ENCODE measurements around the gene APOC1. TPM values are rescaled to one million over a fixed set of nuclear protein-coding genes. Genes with fewer than 3 reads are reported as not detected.

The APOC1 gene
- total RNA-seq, 2 donors from 2014 or later = 3.6 to 6.5 TPM

- Histone ChIP-seq H3K9me3 (no peaks in the 10 kb centered on the region), H3K4me1 (peaks cover 0 to 37% of the 10 kb centered on the region in 2 donors), H3K4me3 (no peak overlapping the region), H3K27me3 (no peaks in the 10 kb centered on the region), H3K36me3 (peaks cover 46% of the 10 kb centered on the region), H3K27ac (no peak overlapping the region)
- DNase-seq (ENCODE audit: low spot score) = no peak
- no peak for TF ChIP-seq CTCF (IDR thresholded peaks at IDR 0.05)
Measured at GRCh38 chr19:44961821-44962220, 47.4 kb downstream of the APOC1 start.

GRCh38 chr19:44968118-44968517 is 53.7 kb downstream of the APOC1 start:
- H3K4me1 ChIP-seq = no peaks in the 10 kb centered on the region
- H3K9me3 ChIP-seq = no peaks in the 10 kb centered on the region
- no peaks in the 10 kb centered on the region for H3K27me3 ChIP-seq
- H3K27ac ChIP-seq = no peak overlapping the region
- no peak for DNase-seq (ENCODE audit: low spot score)
- TF ChIP-seq CTCF (IDR thresholded peaks at IDR 0.05) = no peak
- H3K36me3 ChIP-seq = peaks cover 51% of the 10 kb centered on the region
- H3K4me3 ChIP-seq = no peak overlapping the region

- Histone ChIP-seq H3K36me3 (peaks cover 52% of the 10 kb centered on the region), H3K4me3 (no peak overlapping the region), H3K4me1 (no peaks in the 10 kb centered on the region), H3K9me3 (no peaks in the 10 kb centered on the region), H3K27me3 (no peaks in the 10 kb centered on the region), H3K27ac (no peak overlapping the region)
- no peak for TF ChIP-seq CTCF (IDR thresholded peaks at IDR 0.05)
- DNase-seq (ENCODE audit: low spot score) = no peak
Measured at GRCh38 chr19:44968670-44969069, 54.3 kb downstream of the APOC1 start.

Other genes with a start within 250 kb of the APOC1 start
- gene CEACAM19, start 243.1 kb upstream of the APOC1 start, total RNA-seq = 1 to 10 TPM; 2.3 to 3.1 TPM
- not detected for gene CEACAM16, start 215.5 kb upstream of the APOC1 start, total RNA-seq
- gene BCL3, start 165.9 kb upstream of the APOC1 start, total RNA-seq = 10 to 100 TPM; 15.3 to 25.2 TPM
- not detected for gene CBLC, start 136.7 kb upstream of the APOC1 start, total RNA-seq
- gene BCAM, start 105.5 kb upstream of the APOC1 start, total RNA-seq = 100 to 1,000 TPM in 1 of 2 donors, 10 to 100 TPM in 1; 82.1 to 102 TPM
- 10 to 100 TPM; 65.1 to 95.7 TPM for gene NECTIN2, start 68.3 kb upstream of the APOC1 start, total RNA-seq
- gene TOMM40, start 23.4 kb upstream of the APOC1 start, total RNA-seq = 10 to 100 TPM; 33.7 to 39.0 TPM
- 100 to 1,000 TPM in 1 of 2 donors, 10 to 100 TPM in 1; 85.3 to 403 TPM for gene APOE, start 8.8 kb upstream of the APOC1 start, total RNA-seq
- not detected for gene APOC4, start 27.6 kb downstream of the APOC1 start, total RNA-seq
- gene APOC2, start 31.4 kb downstream of the APOC1 start, total RNA-seq = not detected
- 10 to 100 TPM; 75.9 to 83.5 TPM for gene CLPTM1, start 40.8 kb downstream of the APOC1 start, total RNA-seq
- gene RELB, start 86.9 kb downstream of the APOC1 start, total RNA-seq = 1 to 10 TPM; 1.3 to 3.1 TPM
- 10 to 100 TPM; 29.6 to 31.3 TPM for gene CLASRP, start 124.4 kb downstream of the APOC1 start, total RNA-seq
- under 1 TPM in 1 of 2 donors, not detected in 1; 0.43 TPM for gene ZNF296, start 161.9 kb downstream of the APOC1 start, total RNA-seq
- 10 to 100 TPM; 11.3 to 20.0 TPM for gene GEMIN7, start 164.7 kb downstream of the APOC1 start, total RNA-seq
- gene PPP1R37, start 178.6 kb downstream of the APOC1 start, total RNA-seq = 10 to 100 TPM; 21.7 to 22.9 TPM
- under 1 TPM; 0.16 to 0.22 TPM for gene NKPD1, start 246.4 kb downstream of the APOC1 start, total RNA-seq